ENCODE measurements around the gene AFF4. TPM values are rescaled to one million over a fixed set of nuclear protein-coding genes. Genes with fewer than 3 reads are reported as not detected.

The AFF4 gene
- polyA plus RNA-seq, 3 donors = 9.7 to 17.7 (median 17.6) TPM

DNA sequence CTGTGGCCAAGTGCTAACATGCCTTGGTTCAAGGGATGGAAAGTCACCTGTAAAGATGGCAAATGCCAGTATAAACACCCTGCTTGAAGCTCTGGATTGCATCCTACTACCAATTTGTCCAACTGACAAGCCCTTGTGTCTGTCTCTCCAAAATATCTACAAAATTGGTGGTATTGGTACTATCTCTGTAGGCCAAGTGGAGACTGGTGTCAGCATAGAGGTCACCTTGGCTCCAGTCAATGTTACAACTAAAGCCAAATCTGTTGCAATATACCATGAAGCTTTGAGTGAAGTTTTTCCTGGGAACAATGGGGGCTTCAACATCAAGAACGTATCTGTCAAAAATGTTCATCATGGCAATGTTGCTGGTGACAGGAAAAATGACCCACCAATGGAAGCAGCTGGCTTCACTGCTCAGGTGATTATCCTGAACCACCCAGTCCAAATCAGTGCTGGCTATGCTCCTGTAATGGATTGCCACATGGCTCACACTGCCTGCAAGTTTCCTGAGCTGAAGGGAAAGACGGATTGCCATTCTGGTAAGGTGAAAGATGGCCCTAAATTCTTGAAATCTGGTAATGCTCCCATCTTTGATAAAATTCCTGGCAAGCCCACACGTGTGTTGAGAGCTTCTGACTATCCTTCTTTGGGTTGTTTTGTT lies 19.9 kb downstream of the AFF4 start:
- no peak for DNase-seq
- H3K27me3 Mint-ChIP-seq (ENCODE audit: low read depth in 3 of 3) = no peaks in the 10 kb centered on the region
- peaks cover 5 to 15% of the 10 kb centered on the region in 2 donors for H3K36me3 Mint-ChIP-seq
- no peak overlapping the region for H3K4me3 ChIP-seq (replicated peaks in 1 of 3; ENCODE audit: low read depth in 2 of 3, low read length in 3 of 3)
- no peak overlapping the region for H3K4me2 ChIP-seq (replicated peaks; ENCODE audit: extremely low read depth, low read length, poor library complexity, severe bottlenecking)
- 100% methylated on average over 3 of the region's 3 CpGs for WGBS (ENCODE audit: insufficient coverage)
- H3K4me1 ChIP-seq (ENCODE audit: control insufficient read depth in 1 of 2, insufficient read depth in 2 of 2, low read length in 2 of 2) = no peaks in the 10 kb centered on the region
- peak overlapping the region in 2 of 7 donors; percentile 2 to 8 for H3K27ac Mint-ChIP-seq
- H3K79me2 ChIP-seq (ENCODE audit: insufficient read depth, low read length) = peaks cover 98% of the 10 kb centered on the region
- H3K27me3 ChIP-seq (ENCODE audit: control insufficient read depth in 2 of 2, insufficient read depth in 2 of 2, low read length in 2 of 2) = no peaks in the 10 kb centered on the region
- peaks cover 2 to 14% of the 10 kb centered on the region in 2 donors for H3K36me3 ChIP-seq (replicated peaks in 1 of 2; ENCODE audit: control insufficient read depth in 1 of 2, insufficient read depth in 2 of 2, low read length in 2 of 2)
- no peak overlapping the region for H2AFZ ChIP-seq (ENCODE audit: insufficient read depth, low read depth, low read length, poor library complexity, severe bottlenecking)
- H4K20me1 ChIP-seq (ENCODE audit: insufficient read depth, low read length) = peaks cover 100% of the 10 kb centered on the region
- TF ChIP-seq, protein P1, sequence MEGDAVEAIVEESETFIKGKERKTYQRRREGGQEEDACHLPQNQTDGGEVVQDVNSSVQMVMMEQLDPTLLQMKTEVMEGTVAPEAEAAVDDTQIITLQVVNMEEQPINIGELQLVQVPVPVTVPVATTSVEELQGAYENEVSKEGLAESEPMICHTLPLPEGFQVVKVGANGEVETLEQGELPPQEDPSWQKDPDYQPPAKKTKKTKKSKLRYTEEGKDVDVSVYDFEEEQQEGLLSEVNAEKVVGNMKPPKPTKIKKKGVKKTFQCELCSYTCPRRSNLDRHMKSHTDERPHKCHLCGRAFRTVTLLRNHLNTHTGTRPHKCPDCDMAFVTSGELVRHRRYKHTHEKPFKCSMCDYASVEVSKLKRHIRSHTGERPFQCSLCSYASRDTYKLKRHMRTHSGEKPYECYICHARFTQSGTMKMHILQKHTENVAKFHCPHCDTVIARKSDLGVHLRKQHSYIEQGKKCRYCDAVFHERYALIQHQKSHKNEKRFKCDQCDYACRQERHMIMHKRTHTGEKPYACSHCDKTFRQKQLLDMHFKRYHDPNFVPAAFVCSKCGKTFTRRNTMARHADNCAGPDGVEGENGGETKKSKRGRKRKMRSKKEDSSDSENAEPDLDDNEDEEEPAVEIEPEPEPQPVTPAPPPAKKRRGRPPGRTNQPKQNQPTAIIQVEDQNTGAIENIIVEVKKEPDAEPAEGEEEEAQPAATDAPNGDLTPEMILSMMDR (IDR thresholded peaks at IDR 0.05) = no peak
- H3K4me1 Mint-ChIP-seq = peaks cover 31% of the 10 kb centered on the region
- no peaks in the 10 kb centered on the region for H3K9me3 Mint-ChIP-seq
- intact Hi-C loops (cut with micrococcal nuclease) = no loop called here
- no peak overlapping the region for H3K27ac ChIP-seq (ENCODE audit: low read depth in 1 of 2, low read length in 2 of 2)
- no peak overlapping the region for H3K9ac ChIP-seq (ENCODE audit: insufficient read depth, low read length, poor library complexity, severe bottlenecking)
- H3K4me3 Mint-ChIP-seq = no peak overlapping the region
- no peaks in the 10 kb centered on the region for H3K9me3 ChIP-seq (replicated peaks in 1 of 2; ENCODE audit: control insufficient read depth in 1 of 2, insufficient read depth in 1 of 2, low read length in 2 of 2)

DNA sequence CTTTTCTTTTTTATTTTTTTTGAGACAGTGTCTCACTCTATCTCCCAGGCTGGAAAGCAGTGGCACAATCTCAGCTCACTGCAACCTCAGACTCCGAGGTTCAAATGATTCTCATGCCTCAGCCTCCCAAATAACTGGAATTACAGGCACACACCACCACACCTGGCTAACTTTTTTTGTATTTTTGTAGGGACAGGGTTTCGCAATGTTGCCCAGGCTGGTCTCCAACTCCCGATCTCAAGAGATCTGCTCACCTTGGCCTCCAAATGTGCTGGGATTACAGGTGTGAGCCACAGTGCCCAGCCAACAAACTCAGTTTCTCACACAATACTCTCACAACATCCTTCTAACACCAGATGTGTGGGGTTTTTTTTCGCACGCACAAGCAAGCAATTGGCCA lies 22.1 kb downstream of the AFF4 start:
- peaks cover 17 to 25% of the 10 kb centered on the region in 2 donors for H3K36me3 Mint-ChIP-seq
- no peak overlapping the region for H3K9ac ChIP-seq (ENCODE audit: insufficient read depth, low read length, poor library complexity, severe bottlenecking)
- no peak overlapping the region for H3K4me2 ChIP-seq (replicated peaks; ENCODE audit: extremely low read depth, low read length, poor library complexity, severe bottlenecking)
- no peaks in the 10 kb centered on the region for H3K27me3 ChIP-seq (ENCODE audit: control insufficient read depth in 2 of 2, insufficient read depth in 2 of 2, low read length in 2 of 2)
- peaks cover 25% of the 10 kb centered on the region for H3K4me1 Mint-ChIP-seq
- no peak overlapping the region for H3K4me3 ChIP-seq (replicated peaks in 1 of 3; ENCODE audit: low read depth in 2 of 3, low read length in 3 of 3)
- H4K20me1 ChIP-seq (ENCODE audit: insufficient read depth, low read length) = peaks cover 100% of the 10 kb centered on the region
- no peaks in the 10 kb centered on the region for H3K9me3 ChIP-seq (replicated peaks in 1 of 2; ENCODE audit: control insufficient read depth in 1 of 2, insufficient read depth in 1 of 2, low read length in 2 of 2)
- peak overlapping the region in 5 of 7 donors; percentile 13 to 69 (median 41) for H3K27ac Mint-ChIP-seq
- no peaks in the 10 kb centered on the region for H3K4me1 ChIP-seq (ENCODE audit: control insufficient read depth in 1 of 2, insufficient read depth in 2 of 2, low read length in 2 of 2)
- H3K79me2 ChIP-seq (ENCODE audit: insufficient read depth, low read length) = peaks cover 89% of the 10 kb centered on the region
- H3K9me3 Mint-ChIP-seq = no peaks in the 10 kb centered on the region
- TF ChIP-seq, protein P1 (IDR thresholded peaks at IDR 0.05) = no peak
- H3K4me3 Mint-ChIP-seq = no peak overlapping the region
- H3K27ac ChIP-seq (ENCODE audit: low read depth in 1 of 2, low read length in 2 of 2) = no peak overlapping the region
- WGBS (ENCODE audit: insufficient coverage) = no CpG with 5 or more reads among the region's 5 CpGs
- H2AFZ ChIP-seq (ENCODE audit: insufficient read depth, low read depth, low read length, poor library complexity, severe bottlenecking) = no peak overlapping the region
- no peaks in the 10 kb centered on the region for H3K27me3 Mint-ChIP-seq (ENCODE audit: low read depth in 3 of 3)
- no peak for DNase-seq
- peaks cover 7 to 24% of the 10 kb centered on the region in 2 donors for H3K36me3 ChIP-seq (replicated peaks in 1 of 2; ENCODE audit: control insufficient read depth in 1 of 2, insufficient read depth in 2 of 2, low read length in 2 of 2)
- intact Hi-C loops (cut with micrococcal nuclease) = no loop called here
